ENCODE results near the gene CRYBB1.

The CRYBB1 gene

DNA sequence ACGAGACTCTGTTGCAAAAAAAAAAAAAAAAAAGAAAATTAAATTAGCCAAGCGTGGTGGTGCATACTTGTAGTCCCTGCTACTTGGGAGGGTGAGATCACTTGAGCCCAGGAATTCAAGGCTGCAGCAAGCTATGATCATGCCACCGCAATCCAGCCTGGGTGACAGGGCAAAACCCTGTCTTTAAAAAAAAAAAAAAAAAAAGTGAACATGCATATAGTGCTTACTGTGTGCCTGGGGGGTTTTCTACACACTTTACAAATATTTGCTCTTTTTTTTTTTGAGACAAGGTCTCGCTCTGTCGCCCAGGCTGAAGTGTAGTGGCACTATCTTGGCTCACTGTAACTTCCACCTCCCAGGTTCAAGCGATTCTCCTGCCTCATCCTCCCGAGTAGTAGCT, 40.7 kb downstream of the CRYBB1 start:
- no peak for DNase-seq (ENCODE audit: low read depth, low spot score)

DNA sequence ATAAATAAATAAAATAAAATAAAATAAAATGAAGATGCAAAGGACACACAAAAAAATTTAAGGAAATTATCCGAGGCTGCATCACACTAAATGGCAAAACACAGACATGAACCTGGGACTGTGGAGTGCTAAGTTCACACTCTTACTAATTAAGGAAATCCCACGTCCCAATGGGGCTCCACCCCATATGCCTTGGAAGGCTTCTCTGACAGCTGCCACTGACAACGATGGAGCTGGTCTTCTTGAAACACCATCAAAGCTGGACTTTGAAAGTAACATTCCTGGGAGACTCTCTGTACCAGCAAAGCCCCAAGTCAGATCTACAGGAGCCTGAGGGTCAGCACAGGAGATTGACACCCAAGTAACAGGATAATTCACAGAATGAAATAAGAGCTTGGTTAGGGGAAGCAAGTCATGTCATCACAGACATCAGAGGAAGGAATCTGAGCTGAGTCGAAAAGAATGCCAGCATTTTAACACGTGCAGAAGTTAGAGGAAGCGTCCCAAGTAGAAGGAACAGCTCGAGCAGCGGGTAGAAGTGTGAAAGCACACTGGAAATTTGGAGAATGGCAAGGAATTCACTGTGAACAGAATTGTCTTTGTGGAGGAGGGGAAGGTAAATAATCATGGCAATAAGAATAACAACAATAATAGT, 41.7 kb downstream of the CRYBB1 start:
- DNase-seq (ENCODE audit: low read depth, low spot score), result no peak

DNA sequence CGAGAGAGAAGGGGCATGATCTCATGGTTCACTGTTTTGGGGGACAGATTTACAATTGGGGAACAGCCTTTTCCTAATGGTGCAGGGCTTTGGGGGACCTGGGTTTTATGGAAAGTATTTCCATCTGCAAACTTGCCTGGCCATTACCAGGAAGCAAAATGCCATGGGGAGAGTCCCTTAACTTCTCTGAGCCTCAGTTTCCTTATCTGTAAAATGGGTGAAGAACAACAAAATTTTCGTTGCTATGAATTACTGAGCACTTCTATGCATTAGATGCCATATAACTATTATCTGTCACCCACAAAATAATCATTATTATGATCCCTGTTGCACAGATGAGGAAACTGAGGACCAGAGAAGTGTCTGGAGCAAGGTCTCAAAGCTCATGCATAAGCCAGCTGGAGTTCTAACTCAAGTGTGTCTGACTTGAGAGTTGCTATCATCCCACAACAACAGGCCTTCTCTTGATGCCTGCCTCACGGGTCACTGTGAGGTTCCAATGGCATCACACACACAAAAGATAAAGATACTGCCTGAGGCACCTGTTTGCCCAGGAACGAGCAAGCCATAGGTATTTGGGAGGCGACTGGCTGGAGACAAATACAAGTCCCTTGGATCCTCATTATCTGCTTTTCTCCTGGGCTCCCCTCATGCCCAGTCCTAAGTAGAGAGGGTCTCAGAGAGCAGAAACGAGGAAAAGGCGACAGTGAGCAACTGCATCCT, 43.7 kb downstream of the CRYBB1 start:
- no peak for DNase-seq (ENCODE audit: low read depth, low spot score)

DNA sequence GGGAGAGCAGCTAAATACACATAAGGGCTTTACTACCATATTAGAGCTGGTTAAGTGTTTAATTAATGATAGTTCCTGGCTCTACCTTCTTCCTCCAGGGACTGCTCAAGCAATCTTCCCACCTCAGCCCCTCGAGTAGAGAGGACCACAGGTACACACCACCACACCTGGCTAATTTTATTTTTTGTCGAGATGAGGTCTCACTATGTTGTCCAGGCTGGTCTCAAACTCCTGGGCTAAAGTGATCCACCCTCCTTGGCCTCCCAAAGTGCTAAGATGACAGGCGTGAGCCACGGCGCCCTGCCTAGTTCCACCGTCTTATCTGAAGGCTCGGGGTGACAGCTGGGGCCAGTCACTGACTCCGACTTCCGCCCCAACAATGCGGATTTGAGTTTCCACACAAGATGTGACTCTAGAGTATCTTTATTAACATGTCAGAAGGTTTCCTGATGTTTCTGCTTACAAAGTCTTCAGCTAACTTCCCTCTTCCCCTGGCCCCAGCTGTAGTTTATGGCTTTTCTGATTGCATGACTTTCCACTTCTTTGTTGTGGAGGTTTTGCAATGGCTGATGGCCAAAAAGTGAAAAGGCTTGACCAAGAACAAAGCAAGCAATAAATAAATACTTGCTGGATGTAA, 44.7 kb downstream of the CRYBB1 start:
- DNase-seq (ENCODE audit: low read depth, low spot score), result no peak

DNA sequence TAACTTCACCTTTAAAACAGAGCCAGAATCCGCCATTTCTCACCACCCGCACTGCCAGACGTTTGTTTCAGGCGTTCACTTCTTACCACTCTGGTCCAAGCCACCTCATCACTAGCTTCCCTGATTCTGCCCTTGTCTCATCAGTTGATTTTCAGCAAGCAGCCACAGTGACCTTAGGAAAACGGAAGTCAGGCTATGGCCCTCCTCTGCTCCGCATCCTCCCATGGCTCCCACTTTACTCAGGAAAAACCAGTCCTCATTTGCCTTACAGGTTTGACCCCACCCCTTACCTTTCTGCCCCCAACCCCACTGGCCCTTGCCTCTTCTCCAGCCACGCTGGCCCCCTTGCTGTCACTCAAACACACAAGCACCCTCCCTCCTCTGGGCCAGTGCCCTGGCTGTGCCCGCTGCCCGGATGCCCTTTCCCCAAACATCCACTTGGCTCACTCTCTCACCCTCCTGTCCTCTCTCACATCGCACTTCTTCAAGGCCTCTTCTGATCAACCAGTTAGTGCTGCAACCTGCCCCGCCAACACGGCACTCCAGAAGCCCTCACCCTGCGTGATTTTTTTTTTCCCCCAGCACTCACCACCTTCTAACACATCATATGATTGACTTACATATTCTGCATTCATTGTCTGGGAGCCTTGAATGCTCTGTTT, 46.8 kb downstream of the CRYBB1 start:
- DNase-seq (ENCODE audit: low read depth, low spot score), result no peak

DNA sequence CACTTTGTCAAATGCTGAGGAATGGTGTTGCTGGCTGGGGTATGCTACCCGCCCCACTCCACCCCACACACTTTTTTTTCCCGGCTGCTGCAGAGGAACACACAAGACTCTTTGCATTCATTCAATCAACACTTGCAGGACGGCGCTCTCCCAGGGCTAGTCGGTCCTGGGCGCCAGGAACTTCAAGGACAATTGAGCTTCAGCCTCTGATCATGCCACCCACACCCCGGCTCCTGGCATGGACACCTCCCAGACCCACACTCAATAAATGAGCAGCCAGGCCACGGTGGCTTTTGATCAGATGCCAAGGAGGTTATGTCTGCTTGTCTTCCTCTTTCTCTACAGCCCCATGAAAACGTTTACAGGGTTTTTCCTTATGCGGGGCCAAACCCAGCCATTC, 47.7 kb downstream of the CRYBB1 start:
- no peak for DNase-seq (ENCODE audit: low read depth, low spot score)

DNA sequence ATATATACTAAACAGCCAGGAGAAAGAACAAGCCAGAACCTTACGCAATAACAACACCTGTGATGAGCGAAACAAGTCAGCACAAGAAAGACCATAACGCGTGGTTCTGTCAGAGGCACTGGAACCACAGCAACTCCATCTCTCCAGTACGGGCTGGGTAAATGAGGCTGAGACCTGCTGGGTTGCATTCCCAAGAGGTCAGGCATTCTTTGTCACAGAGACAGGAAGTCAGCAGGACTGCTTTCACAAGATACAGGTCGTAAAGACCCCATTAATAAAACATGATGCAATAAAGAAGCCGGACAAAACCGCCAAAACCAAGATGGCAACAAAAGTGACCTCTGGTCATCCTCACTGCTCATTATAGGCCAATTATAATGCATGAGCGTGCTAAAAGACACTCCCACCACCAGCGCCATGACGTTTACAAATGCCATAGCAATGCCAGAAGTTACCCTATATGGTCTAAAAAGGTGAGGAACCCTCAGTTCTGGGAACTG, 49.6 kb downstream of the CRYBB1 start:
- DNase-seq (ENCODE audit: low read depth, low spot score), result peak; percentile 91

DNA sequence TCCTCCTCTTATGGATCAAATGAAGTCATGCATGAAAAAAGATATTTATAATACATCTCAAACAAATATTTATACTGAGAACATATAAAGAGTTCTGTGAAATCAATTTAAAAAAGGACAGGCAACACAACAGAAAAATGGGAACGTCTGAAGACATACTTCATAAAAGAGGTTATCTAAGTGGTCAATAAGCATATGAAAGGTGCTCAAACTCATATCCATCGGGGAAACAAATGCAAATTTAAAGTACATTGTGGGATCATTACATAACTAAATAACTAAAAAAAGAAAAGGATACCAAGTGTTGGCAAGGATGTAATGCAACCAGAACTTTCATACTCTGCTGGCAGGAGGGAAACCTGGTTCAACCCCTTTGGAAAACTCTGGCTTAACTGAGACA, 50.2 kb downstream of the CRYBB1 start:
- no peak for DNase-seq (ENCODE audit: low read depth, low spot score)

DNA sequence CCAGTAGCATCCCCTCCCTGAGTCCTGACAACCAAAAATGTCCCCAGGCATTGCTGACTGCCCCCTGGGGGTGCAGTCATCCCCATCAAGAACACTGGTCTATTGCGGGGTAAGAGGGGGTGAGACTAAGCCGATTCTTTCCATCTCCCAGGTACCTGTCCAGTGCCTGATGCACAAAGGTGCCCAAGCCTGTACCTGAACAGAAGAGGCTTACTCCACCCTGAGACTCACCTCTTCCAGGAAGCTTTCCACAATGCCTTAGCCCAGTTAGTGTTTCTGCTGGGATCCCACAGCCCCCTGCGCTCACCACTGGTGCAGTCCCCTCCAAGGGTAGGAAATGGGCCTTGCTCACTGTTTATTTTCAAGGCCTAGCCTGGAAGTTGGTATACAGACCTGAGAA, 50.8 kb downstream of the CRYBB1 start:
- DNase-seq (ENCODE audit: low read depth, low spot score), result no peak

DNA sequence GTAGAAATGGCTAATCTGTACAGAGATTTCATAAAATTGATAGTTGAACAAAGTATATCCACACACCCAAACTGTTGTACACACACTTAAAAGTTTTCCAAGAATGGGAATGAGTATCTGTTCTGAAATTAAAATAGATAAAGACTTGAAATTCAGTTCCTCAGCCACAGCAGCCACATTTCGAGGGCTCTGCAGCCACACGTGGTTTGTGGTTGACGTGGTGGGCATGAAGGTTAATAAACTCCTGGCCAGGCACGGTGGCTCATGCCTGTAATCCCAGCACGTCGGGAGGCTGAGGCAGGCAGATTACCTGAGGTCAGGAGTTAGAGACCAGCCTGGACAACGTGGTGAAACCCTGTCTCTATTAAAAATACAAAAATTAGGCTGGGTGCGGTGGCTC, 51.9 kb downstream of the CRYBB1 start:
- DNase-seq (ENCODE audit: low read depth, low spot score), result no peak

DNA sequence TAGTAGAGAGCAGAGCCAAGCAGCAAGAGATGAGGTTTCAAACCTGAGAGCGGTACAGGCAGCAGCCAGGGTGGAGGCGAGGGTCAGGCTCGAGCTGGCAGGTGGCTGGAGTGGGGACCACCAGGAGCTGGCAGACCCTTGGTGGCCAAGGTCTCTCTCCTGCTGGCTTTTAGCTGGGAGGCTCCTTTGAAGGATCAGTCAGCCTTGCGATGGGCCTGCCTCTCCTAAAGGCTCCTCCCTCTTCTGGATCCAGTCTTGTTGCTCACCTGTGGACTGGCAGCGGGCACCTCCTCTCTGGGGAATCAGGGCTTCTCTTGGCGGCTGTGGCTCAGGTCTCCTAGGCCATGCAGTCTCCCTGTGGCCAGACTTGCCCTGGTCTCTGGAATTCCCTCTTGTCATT, 52.6 kb downstream of the CRYBB1 start:
- DNase-seq (ENCODE audit: low read depth, low spot score), result no peak

DNA sequence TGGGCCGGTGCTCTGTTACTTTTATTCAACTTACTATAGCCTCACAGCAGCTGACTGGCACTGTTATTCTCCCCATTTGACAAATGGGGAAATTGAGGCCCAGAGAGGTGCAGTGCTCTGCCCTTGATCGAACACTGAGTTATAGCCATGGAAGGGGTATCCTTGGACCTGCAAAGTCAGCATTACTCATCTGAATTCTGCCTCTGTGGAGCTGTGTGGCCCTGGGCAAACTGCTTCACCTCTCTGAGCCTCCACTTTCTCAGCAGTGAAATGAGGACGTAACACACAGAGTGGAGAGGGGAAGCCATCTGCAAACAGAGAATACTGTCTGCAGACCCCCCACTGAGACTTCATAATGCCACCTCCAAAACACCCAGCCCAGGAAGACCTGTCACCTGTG, 53.2 kb downstream of the CRYBB1 start:
- no peak for DNase-seq (ENCODE audit: low read depth, low spot score)

DNA sequence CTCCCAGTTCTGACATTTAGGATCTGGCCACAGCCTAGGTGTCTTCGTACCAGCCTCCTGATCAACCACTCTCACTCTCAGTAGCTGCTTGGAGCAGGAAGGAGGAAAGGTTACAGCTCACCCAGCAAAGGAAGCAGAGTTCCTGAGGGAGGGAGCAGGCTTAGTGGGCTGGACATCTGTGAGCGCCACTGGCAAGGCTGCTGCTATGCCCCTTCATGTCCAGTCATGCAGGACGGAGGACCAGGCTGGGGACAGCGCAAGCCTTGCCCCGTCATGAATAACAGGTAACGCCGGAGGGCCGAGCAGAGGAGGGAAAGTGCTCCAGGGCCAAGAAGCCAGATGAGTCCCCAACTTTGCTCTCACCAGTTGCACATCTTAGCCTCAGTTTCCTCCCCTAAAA, 53.6 kb downstream of the CRYBB1 start:
- no peak for DNase-seq (ENCODE audit: low read depth, low spot score)

DNA sequence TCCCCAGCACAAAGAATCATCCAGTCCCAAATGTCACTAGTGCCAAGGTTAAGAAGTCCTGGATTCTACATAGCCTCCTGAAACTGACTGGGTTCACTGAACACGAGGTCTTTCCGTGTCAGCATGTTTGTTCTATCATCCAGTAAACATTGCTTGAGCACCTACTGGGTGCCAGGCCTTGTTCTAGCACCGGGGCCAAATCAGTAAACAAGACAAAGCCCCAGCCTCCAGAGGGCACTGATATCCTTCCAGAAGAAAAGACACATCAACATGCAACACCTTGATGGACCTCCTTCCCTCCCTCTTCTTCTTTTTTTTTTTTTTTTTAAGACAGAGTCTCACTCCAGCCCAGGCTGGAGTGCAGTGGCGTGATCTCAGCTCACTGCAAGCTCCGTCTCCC, 54.8 kb downstream of the CRYBB1 start:
- no peak for DNase-seq (ENCODE audit: low read depth, low spot score)

DNA sequence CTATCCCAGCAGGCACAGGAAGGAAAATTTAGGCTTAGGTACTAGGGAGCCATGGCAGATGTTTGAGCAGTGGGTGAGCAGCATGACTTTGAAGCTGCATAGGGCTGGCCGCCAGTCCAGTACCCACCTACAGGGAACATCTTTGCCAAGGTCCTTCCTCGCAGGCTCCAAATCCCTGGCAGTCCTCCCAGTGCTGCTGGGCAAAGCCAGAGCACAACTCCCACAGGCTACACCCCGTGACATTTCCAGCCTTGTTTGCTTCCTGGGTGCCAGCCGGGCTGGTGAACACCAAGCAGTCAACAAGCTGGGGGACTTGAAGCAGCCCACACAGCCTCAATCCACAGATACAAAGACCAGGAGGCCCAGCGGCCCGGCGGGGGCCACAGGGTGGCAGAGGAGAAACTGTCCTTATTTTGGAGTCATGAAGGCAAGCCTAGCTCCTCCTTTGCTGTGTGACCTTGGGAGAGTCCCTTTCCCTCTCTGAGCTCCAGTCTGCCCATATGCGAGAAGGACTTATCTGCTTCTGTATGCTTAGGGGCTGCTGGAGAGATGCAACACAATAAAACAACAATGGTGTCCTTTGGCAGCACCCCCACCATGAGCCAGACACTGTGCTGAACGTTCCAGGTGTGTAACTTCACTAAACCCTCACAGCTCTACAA, 55.9 kb downstream of the CRYBB1 start:
- no peak for DNase-seq (ENCODE audit: low read depth, low spot score)

DNA sequence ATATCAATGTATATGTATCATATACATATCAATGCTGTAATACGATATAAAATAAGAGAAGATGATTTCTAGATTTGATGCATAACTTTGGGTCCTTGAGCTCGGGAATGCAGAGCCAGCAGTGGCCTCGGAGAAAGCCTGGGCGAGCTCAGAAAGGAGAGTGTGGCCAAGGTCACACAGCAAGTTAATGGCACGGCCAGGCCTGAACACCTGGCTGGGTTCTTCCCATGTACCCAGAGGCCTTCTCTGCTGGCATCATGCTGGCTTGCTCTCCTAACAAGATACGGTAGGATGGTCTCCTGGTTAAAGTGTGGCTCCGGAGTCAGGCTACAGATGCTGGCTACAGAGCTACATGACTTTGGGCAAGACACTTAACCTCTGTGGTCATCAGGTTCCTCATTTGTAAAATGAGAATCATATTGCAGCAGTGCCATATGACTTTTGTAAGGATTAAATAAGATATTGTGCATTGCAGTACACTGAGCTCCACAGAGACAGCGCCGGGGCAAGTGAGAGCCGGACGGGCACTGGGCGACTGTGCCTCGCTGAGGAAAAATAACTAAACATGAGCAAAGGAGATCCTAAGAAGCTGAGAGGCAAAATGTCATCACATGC, 57.8 kb downstream of the CRYBB1 start:
- no peak for DNase-seq (ENCODE audit: low read depth, low spot score)

DNA sequence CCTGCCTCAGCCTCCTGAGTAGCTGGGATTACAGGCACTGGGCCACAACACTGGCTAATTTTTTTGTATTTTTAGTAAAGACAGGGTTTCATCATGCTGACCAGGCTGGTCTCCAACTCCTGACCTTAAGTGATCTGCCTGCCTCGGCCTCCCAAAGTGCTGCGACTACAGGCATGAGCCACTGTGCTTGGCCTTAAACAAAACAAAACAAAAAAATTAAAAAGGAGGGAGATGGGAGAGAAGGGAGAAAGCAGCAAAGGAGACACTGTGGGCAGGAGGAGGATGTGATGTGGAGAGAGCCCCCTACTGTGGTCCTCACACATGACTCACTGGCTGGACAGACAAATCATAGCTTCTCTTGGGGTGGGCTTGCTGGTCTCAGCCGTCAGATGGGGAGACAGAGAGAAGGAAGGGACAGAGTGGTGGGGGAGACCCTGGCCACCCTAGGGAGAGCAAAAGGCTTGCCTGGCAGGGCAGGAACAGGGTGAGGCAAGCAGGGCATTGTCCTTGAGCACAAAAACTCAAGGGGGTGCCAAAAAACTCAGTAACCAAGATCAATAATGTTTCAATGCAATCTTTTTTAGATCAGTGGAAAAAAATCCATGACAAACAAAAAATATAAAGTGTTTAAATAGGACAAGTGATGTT, 59.5 kb downstream of the CRYBB1 start:
- no peak for DNase-seq (ENCODE audit: low read depth, low spot score)

DNA sequence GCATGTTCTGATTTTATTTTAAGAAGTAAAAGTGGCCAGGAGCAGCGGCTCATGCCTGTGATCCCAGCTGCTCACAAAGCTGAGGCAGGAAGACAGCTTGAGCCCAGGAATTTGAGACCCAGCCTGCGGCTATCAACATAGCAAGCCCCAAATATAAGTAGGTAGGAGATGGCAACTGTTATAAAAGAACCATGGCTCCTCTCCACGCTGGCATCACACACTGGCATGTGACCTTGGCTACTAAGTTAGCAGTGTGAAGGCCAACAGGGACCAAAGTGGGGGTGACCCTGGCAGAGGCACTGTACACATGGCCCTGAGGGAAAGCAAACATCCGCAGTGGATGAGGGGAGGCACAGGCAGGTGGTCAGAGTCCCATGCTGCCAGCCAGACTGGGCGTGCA, 60.9 kb downstream of the CRYBB1 start:
- DNase-seq (ENCODE audit: low read depth, low spot score), result no peak

DNA sequence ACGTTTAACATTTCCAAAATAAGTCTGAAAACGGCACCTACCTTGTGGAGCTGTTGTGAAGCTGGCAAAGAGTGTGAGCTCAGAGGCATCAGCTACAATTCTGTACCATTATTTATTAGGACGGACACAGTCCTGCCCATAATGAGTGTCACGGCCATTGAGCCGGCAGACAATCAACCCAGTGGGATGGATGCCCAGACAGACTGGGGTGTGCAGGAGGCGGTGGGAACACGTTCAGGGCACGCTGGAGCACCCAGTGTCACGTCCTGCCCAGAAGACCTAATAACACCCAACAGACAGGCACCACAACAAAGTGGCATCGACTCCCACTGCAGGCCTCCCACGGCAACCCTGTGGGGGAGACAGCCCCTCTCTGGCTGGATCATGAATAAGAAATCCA, 62.3 kb downstream of the CRYBB1 start:
- no peak for DNase-seq (ENCODE audit: low read depth, low spot score)

DNA sequence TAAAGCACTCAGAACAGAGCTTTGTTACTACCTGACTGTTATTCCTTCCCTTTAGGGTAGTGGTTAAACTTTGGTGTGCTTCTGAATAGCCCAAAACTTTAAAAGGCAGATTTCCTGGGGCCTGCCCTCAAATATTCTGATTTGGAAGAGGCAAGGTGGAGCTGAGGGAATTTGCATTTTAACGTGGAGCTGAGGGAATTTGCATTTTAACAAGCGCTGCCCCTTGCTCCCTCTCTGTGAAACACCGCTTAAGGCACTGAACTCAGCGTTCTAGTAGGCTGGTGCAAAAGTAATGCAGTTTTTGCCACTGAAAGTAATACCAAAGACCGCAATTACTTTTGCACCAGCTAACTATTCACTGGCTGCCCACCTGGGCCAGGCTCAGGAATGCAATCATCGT, 62.9 kb downstream of the CRYBB1 start:
- DNase-seq (ENCODE audit: low read depth, low spot score), result peak; percentile 71
